AG08395 (cell line): ENCODE results near the gene STPG4.
"Not testable (repeated sequence)": the region's sequence is repeated elsewhere in the genome, so short reads cannot be mapped to it uniquely, and the experiment has no call there.

ENCODE experiments used
- DNase-seq: peaks from one replicate; pipeline ENCODE4 v3.0.0; 2012; ENCODE audit warnings: mixed read lengths, low spot score

STPG4 gene

GRCh38 chr2:47172922-47173695 lies 18.0 kb upstream of the STPG4 start:
- DNase-seq: no peak

- no peak for DNase-seq
Measured at GRCh38 chr2:47172156-47172921, 17.2 kb upstream of the STPG4 start.

DNA sequence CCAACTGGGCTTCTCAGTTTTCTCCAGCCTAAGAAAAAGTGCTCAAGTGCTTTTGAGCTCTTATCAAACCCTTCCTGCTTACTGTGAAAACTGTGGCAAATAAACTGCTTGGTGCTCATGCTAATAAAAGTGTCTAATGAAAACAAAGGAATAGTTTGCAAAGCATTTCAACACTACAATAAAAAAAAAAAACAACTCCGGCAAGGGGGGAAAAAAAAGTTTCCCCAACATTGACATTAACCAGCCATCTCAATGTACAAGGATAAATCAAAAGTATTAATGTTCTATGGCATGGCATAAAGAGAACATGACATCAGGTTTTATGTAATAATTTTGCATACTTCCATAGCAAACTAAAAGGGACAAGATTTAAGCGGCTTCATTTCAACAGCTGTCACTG lies 14.7 kb upstream of the STPG4 start:
- DNase-seq: no peak

- not testable (repeated sequence) for DNase-seq
Measured at GRCh38 chr2:47168895-47169294, 13.8 kb upstream of the STPG4 start.

GRCh38 chr2:47167149-47167548 lies 12.0 kb upstream of the STPG4 start:
- DNase-seq: no peak

DNA sequence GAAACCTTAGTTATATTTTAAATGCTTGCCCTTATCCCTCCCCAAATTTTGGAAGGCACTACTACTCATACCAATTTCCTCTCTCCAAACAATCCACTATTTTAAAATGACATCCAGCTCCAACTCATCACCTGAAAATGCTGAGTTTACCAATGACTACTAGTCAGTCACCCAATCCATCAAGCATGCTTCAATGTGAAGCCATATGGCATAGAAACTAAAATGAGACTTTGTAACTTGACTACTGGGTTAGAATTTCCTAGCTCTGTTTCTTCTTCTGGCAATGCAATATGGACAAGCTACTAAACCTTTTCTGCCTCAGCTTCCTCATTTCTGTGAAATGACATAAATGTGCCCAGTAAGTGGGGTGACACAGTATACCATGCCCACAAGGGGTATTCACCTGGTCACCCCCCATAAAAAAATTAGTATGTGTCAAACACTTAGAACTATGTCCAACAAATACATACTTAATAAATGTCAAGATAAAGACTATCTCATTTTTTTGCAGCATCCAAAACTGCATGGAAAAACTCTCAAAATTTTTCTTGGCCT lies 10.0 kb upstream of the STPG4 start:
- DNase-seq: no peak

DNA sequence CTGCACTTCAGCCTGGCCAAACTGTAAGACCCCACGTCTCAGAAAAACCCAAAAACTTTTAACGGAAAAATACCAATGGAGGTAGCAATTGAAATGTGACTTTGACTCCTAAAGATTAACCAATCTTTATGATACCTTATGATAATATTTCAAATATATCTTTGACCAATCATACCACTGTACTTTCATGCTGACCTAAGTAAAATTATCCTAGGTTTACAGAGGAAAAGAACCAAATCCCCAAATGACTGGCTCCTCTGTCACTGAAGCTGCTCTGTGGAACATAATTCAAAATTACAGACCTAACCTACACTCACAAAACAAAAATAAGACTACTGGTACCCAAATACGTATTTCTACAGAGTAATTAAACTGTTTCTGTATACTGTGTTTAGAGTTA lies 7.7 kb upstream of the STPG4 start:
- no peak for DNase-seq

DNA sequence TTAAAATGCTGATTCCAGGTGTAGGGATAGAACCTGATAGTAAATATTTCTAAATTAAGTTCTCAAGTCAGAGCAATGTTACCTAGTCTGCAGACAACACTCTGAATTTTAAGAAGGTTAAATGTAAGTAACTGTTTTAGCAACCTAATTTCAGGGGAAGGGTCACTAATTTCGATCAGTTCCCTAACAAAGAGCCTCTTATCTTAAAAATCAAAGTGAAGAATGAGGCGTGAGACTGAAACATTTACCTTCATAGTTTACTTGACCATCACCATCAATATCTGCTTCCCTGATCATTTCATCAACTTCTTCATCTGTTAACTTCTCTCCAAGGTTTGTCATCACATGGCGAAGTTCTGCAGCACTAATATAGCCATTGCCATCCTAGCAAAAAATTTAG lies 6.4 kb upstream of the STPG4 start:
- DNase-seq: no peak

DNA sequence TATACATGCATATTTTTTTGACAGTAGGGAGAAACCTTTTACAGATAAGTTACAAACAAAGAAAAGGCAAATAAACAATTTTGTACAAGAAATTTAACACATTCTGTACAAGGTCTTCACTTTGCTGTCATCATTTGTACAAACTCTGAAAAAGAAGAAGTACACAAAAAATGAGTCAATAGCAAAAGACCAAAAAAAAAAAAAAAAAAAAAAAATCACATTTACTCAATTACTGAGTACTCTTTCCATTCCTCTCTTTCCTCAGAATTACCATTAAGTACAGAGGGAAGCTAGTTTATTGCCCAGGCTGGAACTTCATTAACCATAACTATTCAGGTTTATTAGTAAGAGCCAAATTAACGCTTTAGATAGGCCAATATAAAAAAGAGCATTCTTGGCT lies 5.6 kb upstream of the STPG4 start:
- DNase-seq: no peak

- no peak for DNase-seq
Measured at GRCh38 chr2:47160211-47160610, 5.1 kb upstream of the STPG4 start.

GRCh38 chr2:47159627-47160026 lies 4.5 kb upstream of the STPG4 start:
- no peak for DNase-seq

- no peak for DNase-seq
Measured at GRCh38 chr2:47158576-47158975, 3.5 kb upstream of the STPG4 start.

DNA sequence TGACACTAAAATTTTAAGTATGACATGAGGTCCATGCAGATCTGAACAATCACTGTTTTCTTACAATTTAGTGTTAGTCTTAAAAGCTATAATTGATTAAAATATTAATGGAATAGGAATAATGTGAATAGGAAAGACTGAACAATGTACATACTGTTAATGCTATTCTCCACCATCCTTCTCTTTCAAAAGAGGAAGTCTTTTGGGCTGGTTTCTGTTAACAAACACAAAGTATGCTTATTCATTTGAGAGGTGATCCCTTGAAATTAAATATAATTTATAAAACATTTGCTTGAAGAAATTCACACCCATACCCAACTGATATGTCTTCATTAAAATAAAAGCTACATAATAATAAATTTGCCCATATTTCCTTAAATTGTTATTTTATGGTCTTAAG lies 2.3 kb downstream of the STPG4 start:
- DNase-seq: no peak

DNA sequence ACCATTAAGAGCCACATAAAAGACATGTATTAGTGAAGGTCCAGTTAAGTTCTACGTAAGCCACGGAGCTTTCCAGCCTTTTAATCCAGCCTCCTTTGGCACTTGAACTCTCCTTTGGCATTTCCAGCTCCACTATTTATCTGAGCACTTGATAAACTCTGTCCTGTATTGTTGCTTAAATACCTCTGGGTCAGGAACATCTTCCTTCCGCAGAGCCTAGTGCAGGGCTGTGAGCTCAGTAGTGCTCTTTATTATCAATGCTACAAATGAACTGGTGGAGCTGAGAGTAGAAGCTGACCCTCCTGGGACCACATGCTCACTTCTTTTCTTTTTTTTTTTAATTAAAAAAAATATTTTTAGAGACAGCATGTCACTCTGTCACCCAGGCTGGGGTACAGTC lies 4.9 kb downstream of the STPG4 start:
- no peak for DNase-seq

DNA sequence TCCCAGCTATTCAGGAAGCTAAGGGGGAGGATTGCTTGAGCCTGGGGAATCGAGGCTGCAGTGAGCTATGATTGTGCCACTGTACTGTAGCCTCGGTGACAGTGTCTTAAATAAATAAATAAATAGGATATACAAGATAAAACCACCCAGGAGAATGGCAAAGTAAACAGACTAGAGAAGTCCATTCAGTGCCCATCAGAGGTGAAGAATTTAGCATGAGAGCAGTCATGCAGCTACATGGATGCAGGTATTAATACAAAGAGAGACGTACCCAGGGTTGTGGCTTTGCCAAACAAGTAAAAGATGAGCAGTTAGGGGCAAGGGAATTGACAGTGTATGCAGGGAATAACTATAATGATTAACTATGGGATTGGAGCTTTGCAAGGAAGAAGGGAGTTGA lies 8.1 kb downstream of the STPG4 start:
- DNase-seq: no peak

GRCh38 chr2:47145466-47145865 lies 9.6 kb downstream of the STPG4 start:
- DNase-seq: no peak

DNA sequence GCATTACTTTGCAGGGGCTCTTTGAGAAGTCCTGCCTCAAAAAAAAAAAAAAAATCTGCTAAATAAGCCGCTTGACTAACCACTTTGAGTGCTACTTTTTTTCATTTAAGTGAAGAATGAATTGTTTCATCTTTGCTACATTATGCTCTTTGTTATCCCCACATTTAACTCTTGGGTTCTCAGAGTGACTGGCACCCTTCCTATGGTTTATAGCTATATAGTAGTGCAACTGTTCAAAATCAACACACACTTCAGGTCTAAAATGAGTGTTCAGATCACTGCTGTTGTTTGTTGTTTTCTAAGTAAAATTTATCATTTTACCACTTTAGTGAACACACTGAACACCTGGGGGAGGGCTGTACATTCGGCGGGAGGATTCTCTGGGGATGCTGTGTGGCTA lies 13.6 kb downstream of the STPG4 start:
- no peak for DNase-seq

DNA sequence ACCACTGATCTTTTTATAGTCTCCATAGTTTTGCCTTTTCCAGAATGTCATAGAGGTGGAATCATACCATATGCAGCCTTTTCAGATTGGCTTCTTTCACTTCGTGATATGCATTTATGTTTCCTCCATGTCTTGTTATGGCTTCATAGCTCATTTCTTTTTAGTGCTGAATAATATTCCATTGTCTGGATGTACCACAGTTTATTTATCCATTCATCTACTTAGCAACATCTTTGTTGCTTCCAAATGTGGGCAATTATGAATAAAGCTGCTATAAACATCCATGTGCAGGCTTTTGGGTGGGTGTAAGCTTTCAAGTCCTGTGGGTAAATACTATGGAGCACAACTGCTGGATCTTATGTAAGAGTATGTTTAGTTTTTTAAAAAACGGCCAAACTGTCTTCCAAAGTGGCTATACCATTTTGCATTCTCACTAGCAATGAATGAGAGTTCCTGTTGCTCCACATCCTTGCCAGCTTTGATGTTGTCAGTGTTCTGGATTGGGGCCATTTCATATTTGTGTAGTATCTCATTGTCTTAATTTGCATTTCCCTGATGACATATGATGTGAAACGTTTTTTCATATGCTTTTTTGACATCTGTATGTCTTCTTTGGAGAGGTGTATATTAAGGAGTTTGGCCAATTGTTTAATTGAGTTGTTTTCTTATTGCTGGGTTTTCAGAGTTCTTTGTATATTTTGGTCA lies 20.6 kb downstream of the STPG4 start:
- DNase-seq: no peak

DNA sequence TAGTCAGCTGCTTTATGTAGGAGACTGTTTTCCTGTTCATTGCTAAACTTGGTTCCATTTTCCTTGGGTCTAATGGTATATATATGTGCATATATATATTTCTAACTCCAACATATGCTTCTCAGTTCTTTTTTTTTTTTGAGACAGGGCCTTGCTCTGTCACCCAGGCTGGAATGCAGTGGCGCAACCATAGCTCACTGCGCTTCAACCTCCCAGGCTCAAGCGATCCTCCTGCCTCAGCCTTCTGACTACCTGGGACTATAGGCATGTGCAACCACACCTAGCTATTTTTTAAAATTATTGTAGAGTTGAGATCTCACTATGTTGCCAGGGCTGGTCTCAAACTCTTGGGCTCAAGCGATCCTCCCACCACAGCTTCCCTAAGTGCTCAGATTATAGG lies 22.1 kb downstream of the STPG4 start:
- DNase-seq: no peak

DNA sequence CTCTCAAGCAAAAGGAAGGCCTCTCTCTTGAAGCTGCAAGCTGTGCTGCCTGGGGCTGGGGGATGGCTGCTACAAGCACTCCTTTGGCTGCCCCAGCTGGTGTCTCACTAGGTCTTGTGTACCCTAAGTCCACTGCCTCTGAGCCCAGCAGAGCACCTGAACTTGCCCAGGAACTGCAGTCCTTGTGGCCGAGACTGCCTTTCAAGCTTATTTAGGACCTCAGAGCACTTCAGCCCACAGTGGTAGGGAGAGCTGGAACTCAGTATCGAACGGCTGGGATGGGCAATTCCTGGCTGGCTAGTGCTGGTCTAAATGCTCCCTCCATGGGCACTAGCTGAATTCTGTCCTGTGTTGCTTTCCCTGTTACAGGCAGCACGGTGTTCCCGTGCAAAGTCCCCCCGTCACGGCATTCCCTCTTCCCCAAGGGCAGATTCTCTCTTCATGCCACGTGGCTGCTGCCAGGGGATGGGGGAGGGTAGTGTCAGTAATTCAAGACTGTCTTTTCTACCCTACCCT lies 25.9 kb downstream of the STPG4 start:
- no peak for DNase-seq

GRCh38 chr2:47128705-47129104 lies 26.4 kb downstream of the STPG4 start:
- DNase-seq: no peak

- no peak for DNase-seq
Measured at GRCh38 chr2:47127862-47128543, 27.1 kb downstream of the STPG4 start.
